Activated naive CD4-positive, alpha-beta T cell treated with anti-CD3 and anti-CD28 coated beads for 36 hours (primary cell): Measurements from ENCODE around the gene MID2. TPM values are rescaled to one million over a fixed set of nuclear protein-coding genes. Genes with fewer than 3 reads are reported as not detected.

Source experiments
- total RNA-seq, 2 experiments: library from RNA; stranded (reverse); gene quantifications; one replicate each; pipeline ENCODE4 v1.2.3, GENCODE V29; 2021

MID2 gene
- total RNA-seq, 2 experiments from 2014 or later = 8.6 to 10.5 TPM

Other genes with a start within 250 kb of the MID2 start
- gene PRPS1, start 197.4 kb upstream of the MID2 start, total RNA-seq = 100 to 1,000 TPM; 195 to 196 TPM
- gene TSC22D3, start 50.1 kb upstream of the MID2 start, total RNA-seq = 10 to 100 TPM; 28.0 to 29.2 TPM
- not detected for gene NCBP2L, start 48.1 kb upstream of the MID2 start, total RNA-seq
- not detected for gene TEX13B, start 156.5 kb downstream of the MID2 start, total RNA-seq
- gene VSIG1, start 219.2 kb downstream of the MID2 start, total RNA-seq = 1 to 10 TPM; 1.6 to 2.4 TPM